22Rv1 (cell line): ENCODE data around the gene OARD1.

Experiments
- CTCF ChIP-seq: fragments of 450-650 bp; IDR thresholded peaks from 2 replicates; pipeline ENCODE4 v1.5.1; 2017; ENCODE audit warnings: mild to moderate bottlenecking
- ZFX ChIP-seq: fragments of 450-650 bp; IDR thresholded peaks from 2 replicates; pipeline ENCODE4 v1.6.1; 2017; ENCODE audit warnings: antibody characterized with exemption, borderline replicate concordance

GRCh38 chr6:41064841-41065240 lies 7.3 kb downstream of the OARD1 start:
- TF ChIP-seq CTCF (no peak), ZFX (no peak)
